ACHN (cell line): ENCODE results near the gene L1CAM.

Experiments
- DNase-seq: peaks from one replicate; pipeline ENCODE4 v3.0.0-alpha.2; 2015
- in situ Hi-C: cut with HindIII; loops from 2 replicates; pipeline ENCODE4 v1.10.0; 2017; ENCODE audit warnings: low sequenced_read_pairs, low pct_ligation_motif_present, low pct_unique_long_range_greater_than_20kb

Gene L1CAM, protein sequence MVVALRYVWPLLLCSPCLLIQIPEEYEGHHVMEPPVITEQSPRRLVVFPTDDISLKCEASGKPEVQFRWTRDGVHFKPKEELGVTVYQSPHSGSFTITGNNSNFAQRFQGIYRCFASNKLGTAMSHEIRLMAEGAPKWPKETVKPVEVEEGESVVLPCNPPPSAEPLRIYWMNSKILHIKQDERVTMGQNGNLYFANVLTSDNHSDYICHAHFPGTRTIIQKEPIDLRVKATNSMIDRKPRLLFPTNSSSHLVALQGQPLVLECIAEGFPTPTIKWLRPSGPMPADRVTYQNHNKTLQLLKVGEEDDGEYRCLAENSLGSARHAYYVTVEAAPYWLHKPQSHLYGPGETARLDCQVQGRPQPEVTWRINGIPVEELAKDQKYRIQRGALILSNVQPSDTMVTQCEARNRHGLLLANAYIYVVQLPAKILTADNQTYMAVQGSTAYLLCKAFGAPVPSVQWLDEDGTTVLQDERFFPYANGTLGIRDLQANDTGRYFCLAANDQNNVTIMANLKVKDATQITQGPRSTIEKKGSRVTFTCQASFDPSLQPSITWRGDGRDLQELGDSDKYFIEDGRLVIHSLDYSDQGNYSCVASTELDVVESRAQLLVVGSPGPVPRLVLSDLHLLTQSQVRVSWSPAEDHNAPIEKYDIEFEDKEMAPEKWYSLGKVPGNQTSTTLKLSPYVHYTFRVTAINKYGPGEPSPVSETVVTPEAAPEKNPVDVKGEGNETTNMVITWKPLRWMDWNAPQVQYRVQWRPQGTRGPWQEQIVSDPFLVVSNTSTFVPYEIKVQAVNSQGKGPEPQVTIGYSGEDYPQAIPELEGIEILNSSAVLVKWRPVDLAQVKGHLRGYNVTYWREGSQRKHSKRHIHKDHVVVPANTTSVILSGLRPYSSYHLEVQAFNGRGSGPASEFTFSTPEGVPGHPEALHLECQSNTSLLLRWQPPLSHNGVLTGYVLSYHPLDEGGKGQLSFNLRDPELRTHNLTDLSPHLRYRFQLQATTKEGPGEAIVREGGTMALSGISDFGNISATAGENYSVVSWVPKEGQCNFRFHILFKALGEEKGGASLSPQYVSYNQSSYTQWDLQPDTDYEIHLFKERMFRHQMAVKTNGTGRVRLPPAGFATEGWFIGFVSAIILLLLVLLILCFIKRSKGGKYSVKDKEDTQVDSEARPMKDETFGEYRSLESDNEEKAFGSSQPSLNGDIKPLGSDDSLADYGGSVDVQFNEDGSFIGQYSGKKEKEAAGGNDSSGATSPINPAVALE

GRCh38 chrX:153885968-153886903, at the start of gene L1CAM:
Gene L1CAM (minus strand): TSS chrX:153886173. CDS start chrX:153875836, 10,337 bp downstream.
- in situ Hi-C loops, result no loop called here
- DNase-seq, result peak; percentile 28

DNA sequence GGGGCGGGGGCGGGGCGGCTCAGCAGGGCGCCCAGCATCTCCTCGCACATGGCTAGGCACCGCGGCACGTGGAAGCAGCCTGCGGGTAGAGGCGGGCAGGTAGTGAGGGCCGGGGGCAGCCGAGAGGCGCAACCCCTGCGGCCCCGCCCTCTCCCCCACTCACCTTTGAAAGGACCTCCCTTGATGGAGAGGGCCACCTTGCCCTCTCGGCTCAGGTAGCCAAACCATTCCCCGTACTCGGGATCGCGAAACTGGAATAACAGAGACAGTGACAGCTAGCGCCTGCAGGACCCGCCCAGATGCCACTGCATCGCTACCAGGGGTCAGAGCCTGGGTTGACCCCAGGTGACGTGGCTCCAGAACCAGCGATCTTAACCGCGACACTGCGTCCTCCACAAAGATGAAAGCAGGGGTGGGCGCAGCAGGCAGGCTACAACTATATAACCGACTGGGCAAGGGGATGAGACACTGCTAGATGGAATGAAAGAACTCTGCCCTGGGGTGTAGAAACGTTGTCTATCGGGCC, 49.4 kb upstream of the L1CAM start:
- DNase-seq, result no peak
- in situ Hi-C loops, result no loop called here

DNA sequence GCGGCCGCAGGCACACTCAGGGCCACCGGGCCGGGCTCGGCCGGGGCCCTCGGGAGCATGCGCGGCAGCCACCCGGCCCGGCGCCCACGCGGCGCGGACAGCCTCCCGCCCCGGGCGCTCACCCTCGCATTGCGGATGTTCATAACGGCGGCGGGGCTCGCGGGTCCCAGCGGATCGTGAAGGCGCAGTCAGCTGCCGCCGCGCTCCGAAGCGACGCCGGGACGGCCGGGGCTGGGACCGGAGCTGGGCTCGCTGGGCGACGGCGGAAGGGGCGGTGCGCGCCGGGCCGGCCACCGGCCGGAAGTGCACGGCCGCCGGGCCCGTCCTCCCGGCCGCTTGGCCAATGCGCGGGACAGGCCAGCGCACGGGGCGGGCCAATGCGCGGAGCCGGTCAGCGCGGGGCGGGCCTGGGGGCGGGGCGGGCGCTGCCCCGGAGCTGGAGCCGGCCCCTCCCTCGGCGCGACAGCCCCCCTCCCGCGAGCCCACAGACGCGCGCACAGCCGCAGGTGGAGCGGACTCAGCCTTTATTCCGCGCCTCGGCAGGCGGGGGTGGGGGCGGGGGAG, 48.9 kb upstream of the L1CAM start, which contains the start of gene NAA10:
Gene NAA10 (minus strand): TSS at position 276 of the 564 bp plus-strand sequence. CDS start 133 bp downstream, at position 143.
- in situ Hi-C loops, result no loop called here
- DNase-seq, result peak; percentile 69

GRCh38 chrX:153934148-153934761, 48.3 kb upstream of the L1CAM start:
- no peak for DNase-seq
- in situ Hi-C loops, result no loop called here

DNA sequence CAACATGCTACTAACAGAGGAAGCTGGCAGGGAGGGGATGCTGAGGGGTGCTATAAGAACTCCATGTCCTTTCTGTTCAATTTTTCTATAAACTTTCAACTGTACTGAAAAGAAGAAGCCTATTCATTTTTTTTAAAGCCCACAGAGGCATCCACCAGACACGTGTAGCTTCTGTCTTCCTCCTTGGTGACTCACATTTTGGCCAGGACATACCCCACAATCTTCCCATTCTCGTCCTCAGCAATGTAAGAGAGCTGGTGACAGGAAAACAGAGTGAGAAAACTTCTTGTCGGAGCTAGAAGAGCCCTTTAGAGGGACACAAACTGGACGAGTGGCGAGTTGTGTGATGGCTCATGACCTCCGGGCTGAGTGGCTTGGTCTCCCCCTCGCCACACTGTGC, 47.8 kb upstream of the L1CAM start:
- DNase-seq, result peak; percentile 4

GRCh38 chrX:153932220-153932915, 46.4 kb upstream of the L1CAM start:
- DNase-seq, result no peak
- in situ Hi-C loops, result no loop called here

More for the DNA sequence above, 47.8 kb upstream of the L1CAM start:
- in situ Hi-C loops, result no loop called here

DNA sequence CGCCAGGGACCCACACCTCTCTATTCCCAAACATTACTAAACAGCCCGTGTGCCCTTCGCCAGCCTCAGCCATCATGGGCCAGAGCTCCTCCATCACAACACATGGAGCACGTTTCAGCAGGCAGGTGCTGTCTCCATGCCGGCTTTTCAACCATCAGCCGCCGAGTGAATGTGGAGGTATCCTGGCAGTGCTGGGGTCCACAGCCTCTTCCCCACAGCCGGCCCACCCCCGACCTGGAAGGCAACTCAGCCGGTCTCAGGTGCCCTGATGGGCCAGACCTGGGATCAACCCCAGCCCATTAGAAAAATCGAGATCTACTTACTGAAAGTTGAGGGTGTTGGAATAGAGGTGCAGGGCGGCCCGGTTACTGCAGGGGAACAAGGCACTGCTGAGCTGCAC, 45.8 kb upstream of the L1CAM start:
- no peak for DNase-seq
- in situ Hi-C loops, result no loop called here

DNA sequence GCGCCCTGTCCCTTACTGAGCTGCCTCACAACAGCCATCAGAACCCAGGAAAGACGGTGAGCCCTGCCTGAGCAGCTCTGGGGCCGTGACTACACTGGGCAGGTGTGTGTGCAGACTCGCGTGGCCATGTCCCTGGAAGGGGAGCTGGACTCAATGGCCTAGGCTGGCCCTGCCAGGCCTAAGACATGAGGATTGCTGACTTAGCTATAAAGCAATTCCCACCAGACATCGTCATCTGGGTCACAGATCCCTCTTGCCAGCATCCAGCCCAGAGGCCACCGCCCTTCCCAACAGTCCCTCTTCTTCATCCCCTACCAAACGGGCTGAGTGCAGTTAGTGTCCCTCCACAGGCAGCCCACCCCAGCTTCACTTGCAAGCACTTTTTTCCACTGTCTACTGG, 45.2 kb upstream of the L1CAM start:
- in situ Hi-C loops, result no loop called here
- no peak for DNase-seq

GRCh38 chrX:153930011-153930910, 44.3 kb upstream of the L1CAM start:
- no peak for DNase-seq
- in situ Hi-C loops, result no loop called here

DNA sequence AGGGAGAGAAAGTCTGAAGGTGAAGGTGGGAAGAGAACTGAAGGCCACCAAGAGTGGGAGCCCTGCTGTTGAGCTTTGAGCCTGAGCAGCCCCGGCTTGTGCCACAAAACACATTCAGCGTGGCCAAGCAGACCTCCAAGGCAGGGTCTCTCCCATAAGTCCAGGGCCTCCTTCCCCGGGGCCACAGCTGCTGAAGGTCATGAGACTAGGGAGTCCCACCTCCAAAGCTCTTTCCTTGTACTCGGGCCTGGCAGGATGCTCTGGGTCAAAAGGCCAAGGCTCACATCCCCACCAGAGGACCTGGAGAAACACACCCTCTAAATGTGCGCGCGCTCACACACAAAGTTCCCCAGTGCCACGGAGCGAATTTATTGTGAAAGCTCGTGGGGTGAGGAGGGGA, 43.6 kb upstream of the L1CAM start:
- in situ Hi-C loops, result no loop called here

GRCh38 chrX:153928846-153929245, 42.9 kb upstream of the L1CAM start:
- DNase-seq, result no peak
- in situ Hi-C loops, result no loop called here

More for the DNA sequence above, 43.6 kb upstream of the L1CAM start:
- no peak for DNase-seq

DNA sequence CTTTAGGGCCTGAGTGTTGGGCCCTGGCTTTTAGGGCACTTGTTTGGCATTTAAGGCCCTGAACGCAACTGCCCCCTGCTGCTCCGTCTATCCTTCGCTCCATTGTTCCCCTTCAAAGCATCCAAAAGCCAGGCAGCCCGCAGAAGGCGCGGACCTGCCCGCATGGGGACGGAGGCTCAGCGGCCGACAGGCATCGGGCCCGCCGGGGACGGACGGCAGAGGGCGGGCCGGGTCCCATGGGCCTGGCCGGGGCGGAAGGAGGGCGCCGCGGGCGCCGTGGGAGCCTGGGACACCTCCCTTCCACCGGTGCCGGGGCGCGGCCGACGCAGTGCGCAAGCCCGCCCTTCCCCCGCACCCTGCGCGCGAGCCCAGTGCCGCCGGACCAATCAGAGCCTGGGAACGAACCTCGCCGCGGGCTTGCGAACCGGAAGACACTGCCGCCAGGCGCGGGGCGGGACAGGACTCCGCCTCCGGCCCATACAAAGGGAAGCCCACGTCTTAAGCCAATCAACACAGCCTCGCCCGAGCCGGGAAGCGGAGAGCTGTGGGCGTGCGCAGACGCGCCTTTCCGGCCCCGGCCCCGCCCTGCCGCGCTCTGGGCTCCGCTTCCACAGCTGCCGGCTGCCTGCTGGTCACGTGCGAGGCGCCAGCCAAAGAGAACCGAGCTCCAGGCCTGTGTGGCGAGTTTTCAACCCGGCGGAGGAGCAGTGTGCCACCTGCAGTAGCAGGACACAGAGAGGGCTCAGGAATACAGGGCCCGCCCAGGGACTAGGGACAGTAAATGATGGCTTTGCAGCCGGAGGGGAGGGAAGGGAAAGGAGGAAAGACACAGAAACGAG, 42.2 kb upstream of the L1CAM start:
- in situ Hi-C loops, result no loop called here

DNA sequence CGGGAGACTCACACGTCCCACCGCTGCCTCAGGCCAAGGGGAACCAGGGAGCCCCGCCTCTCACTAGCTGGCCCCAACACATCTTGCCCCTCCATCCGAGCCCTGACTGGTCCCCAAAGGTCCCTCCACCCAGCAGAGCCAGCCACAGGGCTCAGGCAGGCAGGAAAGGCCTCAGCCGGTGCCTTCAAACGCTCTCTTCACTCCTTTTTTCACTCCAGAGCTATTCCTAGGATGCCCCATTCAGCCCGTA, 41.6 kb upstream of the L1CAM start:
- in situ Hi-C loops, result no loop called here
- peak; percentile 3 for DNase-seq

More for the DNA sequence above, 42.2 kb upstream of the L1CAM start:
- DNase-seq, result peak; percentile 89

- DNase-seq, result no peak
- in situ Hi-C loops, result no loop called here
Measured at GRCh38 chrX:153926858-153927671, 41.1 kb upstream of the L1CAM start.
